ENCODE data around the gene SLC38A3. TPM values are rescaled to one million over a fixed set of nuclear protein-coding genes. Genes with fewer than 3 reads are reported as not detected.

Gene SLC38A3
- total RNA-seq, 1 donor from 2014 or later, result not detected

- H3K4me1 ChIP-seq, result peaks cover 31 to 53% of the 10 kb centered on the region in 2 donors
- no peak for TF ChIP-seq CTCF (IDR thresholded peaks at IDR 0.05)
- peak overlapping the region; percentile 49 to 70 for H3K4me3 ChIP-seq
- peak overlapping the region; percentile 85 to 97 for H3K27ac ChIP-seq
- DNase-seq (ENCODE audit: low spot score in 2 of 2), result no peak
- H3K9me3 ChIP-seq, result no peaks in the 10 kb centered on the region
- no peaks in the 10 kb centered on the region for H3K36me3 ChIP-seq
- intact Hi-C loops (cut with DNase I), result loop anchor here (5.0 kb wide), 1 partner anchor 148 kb away; no protein-coding TSS in a partner anchor
- no peaks in the 10 kb centered on the region for H3K27me3 ChIP-seq
Measured at GRCh38 chr3:50269977-50270413, 64.9 kb downstream of the SLC38A3 start.

- DNase-seq (ENCODE audit: low spot score in 2 of 2), result no peak
Measured at GRCh38 chr3:50270422-50271224, 65.6 kb downstream of the SLC38A3 start.

More at GRCh38 chr3:50270422-50271224, 65.6 kb downstream of the SLC38A3 start:
- no peak for TF ChIP-seq CTCF (IDR thresholded peaks at IDR 0.05)
- Histone ChIP-seq H3K36me3 (peaks cover 0 to 2% of the 10 kb centered on the region in 2 donors), H3K4me3 (no peak overlapping the region), H3K27me3 (no peaks in the 10 kb centered on the region), H3K27ac (peak overlapping the region; percentile 85 to 97), H3K9me3 (no peaks in the 10 kb centered on the region), H3K4me1 (peaks cover 25 to 47% of the 10 kb centered on the region in 2 donors)
- intact Hi-C loops (cut with DNase I), result loop anchor here (5.0 kb wide), 1 partner anchor 148 kb away; no protein-coding TSS in a partner anchor

Other genes with a start within 250 kb of the SLC38A3 start
- 105 TPM for gene RBM5, start 116.4 kb upstream of the SLC38A3 start, total RNA-seq
- gene SEMA3F, start 49.9 kb upstream of the SLC38A3 start, total RNA-seq, result 75.0 TPM
- 4.7 TPM for gene GNAT1, start 13.7 kb upstream of the SLC38A3 start, total RNA-seq
- gene GNAI2, start 30.9 kb downstream of the SLC38A3 start, total RNA-seq, result 283 TPM
- gene SEMA3B, start 63.9 kb downstream of the SLC38A3 start, total RNA-seq, result 24.2 TPM
- not detected for gene LSMEM2, start 73.8 kb downstream of the SLC38A3 start, total RNA-seq
- gene IFRD2, start 87.2 kb downstream of the SLC38A3 start, total RNA-seq, result 231 TPM
- gene HYAL3, start 94.1 kb downstream of the SLC38A3 start, total RNA-seq, result not detected
- gene NAA80, start 94.1 kb downstream of the SLC38A3 start, total RNA-seq, result 38.8 TPM
- gene HYAL1, start 98.3 kb downstream of the SLC38A3 start, total RNA-seq, result 49.5 TPM
- 449 TPM for gene HYAL2, start 117.5 kb downstream of the SLC38A3 start, total RNA-seq
- 25.4 TPM for gene TUSC2, start 123.0 kb downstream of the SLC38A3 start, total RNA-seq
- 34.9 TPM for gene RASSF1, start 135.6 kb downstream of the SLC38A3 start, total RNA-seq
- gene ZMYND10, start 140.5 kb downstream of the SLC38A3 start, total RNA-seq, result not detected
- 37.8 TPM for gene NPRL2, start 145.5 kb downstream of the SLC38A3 start, total RNA-seq
- 20.2 TPM for gene CYB561D2, start 145.6 kb downstream of the SLC38A3 start, total RNA-seq
- 55.7 TPM for gene TMEM115, start 154.2 kb downstream of the SLC38A3 start, total RNA-seq

Measured in ascending aorta (tissue), 2 donors.